CD14-positive monocyte (primary cell): Measurements from ENCODE around the gene GALP. TPM values are rescaled to one million over a fixed set of nuclear protein-coding genes. Genes with fewer than 3 reads are reported as not detected.
A peak's percentile ranks its signal among the peaks of the same experiment; 100 is the strongest.

ENCODE experiments used
- DNase-seq, 3 donors: peaks; one replicate each; pipeline ENCODE4 v3.0.0-alpha.2; 2011 to 2022
- H2AFZ ChIP-seq: 2 replicates; pipeline ENCODE4 v1.6.0; 2012; ENCODE audit warnings: mild to moderate bottlenecking, low read depth, low read length, inconsistent platforms; ENCODE audit not compliant: insufficient read depth, poor library complexity, severe bottlenecking
- H3K27ac ChIP-seq, 2 donors: 1 replicate in 1 of 2; 2 replicates in 1 of 2; pipeline ENCODE4 v1.5.1; 2012 to 2013; ENCODE audit warnings: low read length in 2 of 2, control low read depth in 1 of 2, inconsistent platforms in 1 of 2, low read depth in 1 of 2, mild to moderate bottlenecking in 1 of 2
- H3K27me3 ChIP-seq, 2 donors: one replicate each; pipeline versions ENCODE4 v1.6.0 to v1.6.1; 2011 to 2013; ENCODE audit warnings: low read length in 2 of 2; ENCODE audit not compliant: control insufficient read depth in 2 of 2, insufficient read depth in 2 of 2
- H3K36me3 ChIP-seq, 2 donors: replicated peaks in 1 of 2; 1 replicate in 1 of 2; 2 replicates in 1 of 2; pipeline versions ENCODE4 v1.5.1 to v1.6.1; 2012 to 2013; ENCODE audit warnings: low read length in 2 of 2, control low read depth in 1 of 2, inconsistent platforms in 1 of 2, mild to moderate bottlenecking in 1 of 2; ENCODE audit not compliant: insufficient read depth in 2 of 2, control insufficient read depth in 1 of 2
- H3K4me1 ChIP-seq, 2 donors: 1 replicate in 1 of 2; 2 replicates in 1 of 2; pipeline versions ENCODE4 v1.5.1 to v1.6.1; 2012 to 2013; ENCODE audit warnings: low read length in 2 of 2, control low read depth in 1 of 2, inconsistent platforms in 1 of 2, mild to moderate bottlenecking in 1 of 2, moderate library complexity in 1 of 2; ENCODE audit not compliant: insufficient read depth in 2 of 2, control insufficient read depth in 1 of 2
- H3K4me2 ChIP-seq: replicated peaks from 2 replicates; pipeline ENCODE3; 2012; ENCODE audit warnings: low read length, moderate library complexity, mild to moderate bottlenecking; ENCODE audit not compliant: poor library complexity, severe bottlenecking; ENCODE audit errors: extremely low read depth
- H3K4me3 ChIP-seq, 3 experiments: fragments of 200-600 bp in 1 of 3; sonication (generic) in 1 of 3; replicated peaks in 1 of 3; 1 replicate in 2 of 3; 2 replicates in 1 of 3; pipeline ENCODE4 v1.5.1; 2011 to 2013; ENCODE audit warnings: low read length in 3 of 3, mild to moderate bottlenecking in 3 of 3, control low read depth in 2 of 3, low read depth in 2 of 3, inconsistent platforms in 1 of 3, moderate library complexity in 1 of 3
- H3K79me2 ChIP-seq: 2 replicates; pipeline ENCODE4 v1.6.0; 2012; ENCODE audit warnings: mild to moderate bottlenecking, control low read depth, inconsistent platforms, low read length, moderate library complexity; ENCODE audit not compliant: insufficient read depth
- H3K9ac ChIP-seq: 2 replicates; pipeline ENCODE4 v1.6.0; 2017; ENCODE audit warnings: low read length, mild to moderate bottlenecking; ENCODE audit not compliant: insufficient read depth, poor library complexity, severe bottlenecking
- H3K9me3 ChIP-seq, 2 donors: replicated peaks in 1 of 2; 1 replicate in 1 of 2; 2 replicates in 1 of 2; pipeline versions ENCODE4 v1.5.1 to v1.6.1; 2012 to 2013; ENCODE audit warnings: low read length in 2 of 2, control low read depth in 1 of 2; ENCODE audit not compliant: control insufficient read depth in 1 of 2, insufficient read depth in 1 of 2
- H4K20me1 ChIP-seq: 2 replicates; pipeline ENCODE4 v1.6.0; 2012; ENCODE audit warnings: mild to moderate bottlenecking, low read length, control low read depth, moderate library complexity; ENCODE audit not compliant: insufficient read depth
- H3K27ac Mint-ChIP-seq, 7 donors: one replicate each; pipeline ENCODE4 v1.8.0; 2020; ENCODE audit warnings: mild to moderate bottlenecking in 7 of 7, mixed read lengths in 7 of 7, moderate library complexity in 6 of 7, inconsistent platforms in 2 of 7
- H3K27me3 Mint-ChIP-seq, 3 donors: one replicate each; pipeline ENCODE4 v1.8.0; 2021 to 2022; ENCODE audit warnings: low read depth in 3 of 3, mild to moderate bottlenecking in 3 of 3, mixed read lengths in 3 of 3, moderate library complexity in 3 of 3, inconsistent platforms in 1 of 3
- H3K36me3 Mint-ChIP-seq, 2 donors: one replicate each; pipeline ENCODE4 v1.8.0; 2020; ENCODE audit warnings: mixed read lengths in 2 of 2, inconsistent platforms in 1 of 2, mild to moderate bottlenecking in 1 of 2
- H3K4me1 Mint-ChIP-seq: one replicate; pipeline ENCODE4 v1.8.0; 2020; ENCODE audit warnings: mild to moderate bottlenecking, mixed read lengths
- H3K4me3 Mint-ChIP-seq, 2 donors: one replicate each; pipeline ENCODE4 v1.8.0; 2020; ENCODE audit warnings: mild to moderate bottlenecking in 2 of 2, mixed read lengths in 2 of 2, moderate library complexity in 1 of 2
- H3K9me3 Mint-ChIP-seq, 7 donors: one replicate each; pipeline ENCODE4 v1.8.0; 2020 to 2022; ENCODE audit warnings: mixed read lengths in 7 of 7, mild to moderate bottlenecking in 6 of 7, moderate library complexity in 6 of 7, inconsistent platforms in 2 of 7
- CTCF ChIP-seq: fragments of 200-600 bp; IDR thresholded peaks from one replicate; pipeline ENCODE4 v1.8.0; 2022; ENCODE audit warnings: antibody characterized with exemption, mild to moderate bottlenecking
- WGBS: methylation state at CpG from one replicate; pipeline ENCODE4 v1.1.5; 2013; ENCODE audit warnings: missing lambda C conversion rate; ENCODE audit not compliant: insufficient coverage; 5-methylcytosine and 5-hydroxymethylcytosine counted together
- intact Hi-C, 2 donors: fragments of 100-400 bp; cut with micrococcal nuclease; formaldehyde crosslinking; loops; one replicate each; pipeline versions ENCODE4 v1.15.0 to v1.15.1; 2023
- polyA plus RNA-seq, 3 donors: library from polyadenylated mRNA; depleted of rRNA in 1 of 3; unstranded in 2 of 3; stranded (reverse) in 1 of 3; fragments of 300-500 nt in 2 of 3; fragments of >200 nt in 1 of 3; fragmentation: Illumina TruSeq in 2 of 3; gene quantifications; 1 replicate in 2 of 3; 2 replicates in 1 of 3; pipeline ENCODE4 v1.2.3, GENCODE V29; 2012 to 2021

Gene GALP
- polyA plus RNA-seq, 3 donors, result not detected

GRCh38 chr19:56144831-56145230 lies 31.0 kb upstream of the GALP start:
- DNase-seq, result no peak
- Histone ChIP-seq H3K9ac (no peak overlapping the region), H4K20me1 (no peaks in the 10 kb centered on the region), H2AFZ (no peak overlapping the region), H3K4me2 (no peak overlapping the region), H3K27ac (no peak overlapping the region), H3K36me3 (peaks cover 4 to 10% of the 10 kb centered on the region in 2 donors), H3K9me3 (no peaks in the 10 kb centered on the region), H3K4me1 (peaks cover 12% of the 10 kb centered on the region in 2 donors), H3K4me3 (no peak overlapping the region), H3K79me2 (peaks cover 6% of the 10 kb centered on the region), H3K27me3 (no peaks in the 10 kb centered on the region)
- peaks cover 11 to 29% of the 10 kb centered on the region in 2 donors for H3K36me3 Mint-ChIP-seq
- H3K27me3 Mint-ChIP-seq, result peaks cover 0 to 2% (median 0%) of the 10 kb centered on the region in 3 donors
- H3K4me1 Mint-ChIP-seq, result peaks cover 24% of the 10 kb centered on the region
- no peak for TF ChIP-seq CTCF
- no peak overlapping the region for H3K4me3 Mint-ChIP-seq
- intact Hi-C loops, result no loop called here
- peaks cover 0 to 3% (median 2%) of the 10 kb centered on the region in 7 donors for H3K9me3 Mint-ChIP-seq
- WGBS, result 85% methylated on average over 11 of the region's 12 CpGs
- H3K27ac Mint-ChIP-seq, result peak overlapping the region in 1 of 7 donors; percentile 54

- Mint-ChIP-seq H3K27me3 (peaks cover 0 to 2% (median 0%) of the 10 kb centered on the region in 3 donors), H3K36me3 (peaks cover 13 to 34% of the 10 kb centered on the region in 2 donors), H3K4me1 (peaks cover 16% of the 10 kb centered on the region), H3K9me3 (peaks cover 0 to 3% (median 2%) of the 10 kb centered on the region in 7 donors), H3K27ac (no peak overlapping the region), H3K4me3 (no peak overlapping the region)
- no peak for TF ChIP-seq CTCF
- Histone ChIP-seq H3K27me3 (no peaks in the 10 kb centered on the region), H4K20me1 (no peaks in the 10 kb centered on the region), H3K4me1 (peaks cover 5% of the 10 kb centered on the region in 2 donors), H3K9ac (no peak overlapping the region), H3K27ac (no peak overlapping the region), H3K4me3 (no peak overlapping the region), H3K4me2 (no peak overlapping the region), H2AFZ (no peak overlapping the region), H3K36me3 (peaks cover 4 to 10% of the 10 kb centered on the region in 2 donors), H3K79me2 (peaks cover 2% of the 10 kb centered on the region), H3K9me3 (no peaks in the 10 kb centered on the region)
- WGBS, result 100% methylated on average over 9 of the region's 10 CpGs
- no peak for DNase-seq
- intact Hi-C loops, result no loop called here
Measured at GRCh38 chr19:56145698-56146097, 30.1 kb upstream of the GALP start.
